Tibial nerve (tissue), 4 donors: Measurements from ENCODE around the gene SDC1.

ENCODE experiments used
- CTCF ChIP-seq, 5 experiments: fragments of 200-600 bp in 3 of 5; fragments of 450-650 bp in 2 of 5; sonication (generic) in 3 of 5; IDR thresholded peaks; one replicate each; pipeline ENCODE4 v1.5.1; 2016 to 2019; ENCODE audit warnings: antibody characterized with exemption in 5 of 5, mild to moderate bottlenecking in 3 of 5, moderate library complexity in 2 of 5
- EP300 ChIP-seq, 2 donors: sonication (generic); formaldehyde crosslinking; IDR thresholded peaks; one replicate each; pipeline ENCODE4 v1.6.1; 2017; ENCODE audit warnings: antibody characterized with exemption in 2 of 2, mild to moderate bottlenecking in 1 of 2

GRCh38 chr2:20190170-20190569 lies 34.8 kb downstream of the SDC1 start:
- no peak for TF ChIP-seq CTCF (IDR thresholded peaks at IDR 0.05)
- no peak for TF ChIP-seq EP300 (IDR thresholded peaks at IDR 0.05)
